WERI-Rb-1 (cell line): ENCODE data around the gene MPND.
A peak's percentile ranks its signal among the peaks of the same experiment; 100 is the strongest.

Source experiments
- DNase-seq: peaks from one replicate; pipeline ENCODE4 v3.0.0-alpha.2; 2020
- H3K27ac ChIP-seq: fragments of 250-450 bp; sonication (Bioruptor Pico); 2 replicates; pipeline ENCODE4 v1.5.1; 2020; ENCODE audit warnings: mild to moderate bottlenecking, moderate library complexity
- H3K27me3 ChIP-seq: fragments of 250-450 bp; sonication (Bioruptor Pico); 2 replicates; pipeline ENCODE4 v1.5.1; 2021; ENCODE audit warnings: mild to moderate bottlenecking, low read depth, moderate library complexity; ENCODE audit not compliant: insufficient read depth, severe bottlenecking
- H3K36me3 ChIP-seq: fragments of 250-450 bp; sonication (Bioruptor Pico); 2 replicates; pipeline ENCODE4 v1.5.1; 2020; ENCODE audit warnings: mild to moderate bottlenecking, moderate library complexity
- H3K4me3 ChIP-seq: 2 replicates; pipeline ENCODE4 v1.5.1; 2011; ENCODE audit warnings: low read depth, mild to moderate bottlenecking, control low read depth, low read length
- H3K9me3 ChIP-seq: fragments of 250-450 bp; sonication (Bioruptor Pico); 2 replicates; pipeline ENCODE4 v1.5.1; 2021; ENCODE audit warnings: mild to moderate bottlenecking, moderate library complexity; ENCODE audit not compliant: severe bottlenecking
- TF ChIP-seq, protein P1 (sequence below): IDR thresholded peaks from 2 replicates; pipeline ENCODE4 v1.5.1; 2011; ENCODE audit warnings: low read depth, mild to moderate bottlenecking, control low read depth, inconsistent platforms, low read length

Gene MPND

DNA sequence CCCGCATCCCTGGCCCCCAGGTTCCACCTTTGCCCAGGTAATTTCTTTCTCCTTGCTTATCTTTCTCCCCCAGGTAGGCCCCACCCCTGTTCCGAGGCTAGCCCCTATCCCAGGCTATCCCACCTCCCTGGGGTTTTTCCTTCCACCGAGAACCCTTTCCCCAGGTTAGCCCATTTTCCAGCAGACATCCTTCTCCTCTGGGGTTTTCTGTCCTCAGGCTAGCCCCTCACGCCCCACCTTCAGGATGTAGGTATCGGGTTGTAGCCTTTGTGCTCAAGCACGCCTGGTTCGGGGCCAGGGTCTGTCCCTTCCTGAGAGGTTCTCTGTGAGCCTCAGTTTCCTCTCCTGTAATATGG, 38.1 kb upstream of the MPND start:
- no peaks in the 10 kb centered on the region for H3K27me3 ChIP-seq
- H3K4me3 ChIP-seq: no peak overlapping the region
- no peaks in the 10 kb centered on the region for H3K9me3 ChIP-seq
- peaks cover 13% of the 10 kb centered on the region for H3K36me3 ChIP-seq
- no peak for DNase-seq
- TF ChIP-seq, protein P1, sequence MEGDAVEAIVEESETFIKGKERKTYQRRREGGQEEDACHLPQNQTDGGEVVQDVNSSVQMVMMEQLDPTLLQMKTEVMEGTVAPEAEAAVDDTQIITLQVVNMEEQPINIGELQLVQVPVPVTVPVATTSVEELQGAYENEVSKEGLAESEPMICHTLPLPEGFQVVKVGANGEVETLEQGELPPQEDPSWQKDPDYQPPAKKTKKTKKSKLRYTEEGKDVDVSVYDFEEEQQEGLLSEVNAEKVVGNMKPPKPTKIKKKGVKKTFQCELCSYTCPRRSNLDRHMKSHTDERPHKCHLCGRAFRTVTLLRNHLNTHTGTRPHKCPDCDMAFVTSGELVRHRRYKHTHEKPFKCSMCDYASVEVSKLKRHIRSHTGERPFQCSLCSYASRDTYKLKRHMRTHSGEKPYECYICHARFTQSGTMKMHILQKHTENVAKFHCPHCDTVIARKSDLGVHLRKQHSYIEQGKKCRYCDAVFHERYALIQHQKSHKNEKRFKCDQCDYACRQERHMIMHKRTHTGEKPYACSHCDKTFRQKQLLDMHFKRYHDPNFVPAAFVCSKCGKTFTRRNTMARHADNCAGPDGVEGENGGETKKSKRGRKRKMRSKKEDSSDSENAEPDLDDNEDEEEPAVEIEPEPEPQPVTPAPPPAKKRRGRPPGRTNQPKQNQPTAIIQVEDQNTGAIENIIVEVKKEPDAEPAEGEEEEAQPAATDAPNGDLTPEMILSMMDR: no peak
- H3K27ac ChIP-seq: no peak overlapping the region

DNA sequence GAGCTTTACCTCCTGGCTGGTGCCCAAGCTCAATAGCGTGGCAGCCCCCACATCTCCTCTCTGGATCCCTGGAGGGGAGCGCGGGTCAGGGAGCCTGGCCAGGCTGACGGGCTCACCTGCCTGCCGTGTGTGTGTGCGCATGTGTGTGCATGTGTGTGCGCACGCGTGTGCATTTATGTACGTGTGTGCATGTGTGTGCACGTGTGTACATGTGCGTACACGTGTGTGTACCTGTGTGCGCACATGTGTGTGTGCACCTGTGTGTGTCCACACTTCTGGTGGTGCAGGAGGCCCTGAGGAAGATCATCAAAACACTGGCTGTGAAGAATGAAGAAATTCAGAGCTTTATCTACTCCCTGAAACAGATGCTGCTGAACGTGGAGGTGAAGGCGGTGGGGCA, 37.7 kb upstream of the MPND start:
- Histone ChIP-seq H3K4me3 (no peak overlapping the region), H3K9me3 (no peaks in the 10 kb centered on the region), H3K27me3 (no peaks in the 10 kb centered on the region), H3K27ac (no peak overlapping the region), H3K36me3 (peaks cover 17% of the 10 kb centered on the region)
- no peak for DNase-seq
- TF ChIP-seq, protein P1: no peak

DNA sequence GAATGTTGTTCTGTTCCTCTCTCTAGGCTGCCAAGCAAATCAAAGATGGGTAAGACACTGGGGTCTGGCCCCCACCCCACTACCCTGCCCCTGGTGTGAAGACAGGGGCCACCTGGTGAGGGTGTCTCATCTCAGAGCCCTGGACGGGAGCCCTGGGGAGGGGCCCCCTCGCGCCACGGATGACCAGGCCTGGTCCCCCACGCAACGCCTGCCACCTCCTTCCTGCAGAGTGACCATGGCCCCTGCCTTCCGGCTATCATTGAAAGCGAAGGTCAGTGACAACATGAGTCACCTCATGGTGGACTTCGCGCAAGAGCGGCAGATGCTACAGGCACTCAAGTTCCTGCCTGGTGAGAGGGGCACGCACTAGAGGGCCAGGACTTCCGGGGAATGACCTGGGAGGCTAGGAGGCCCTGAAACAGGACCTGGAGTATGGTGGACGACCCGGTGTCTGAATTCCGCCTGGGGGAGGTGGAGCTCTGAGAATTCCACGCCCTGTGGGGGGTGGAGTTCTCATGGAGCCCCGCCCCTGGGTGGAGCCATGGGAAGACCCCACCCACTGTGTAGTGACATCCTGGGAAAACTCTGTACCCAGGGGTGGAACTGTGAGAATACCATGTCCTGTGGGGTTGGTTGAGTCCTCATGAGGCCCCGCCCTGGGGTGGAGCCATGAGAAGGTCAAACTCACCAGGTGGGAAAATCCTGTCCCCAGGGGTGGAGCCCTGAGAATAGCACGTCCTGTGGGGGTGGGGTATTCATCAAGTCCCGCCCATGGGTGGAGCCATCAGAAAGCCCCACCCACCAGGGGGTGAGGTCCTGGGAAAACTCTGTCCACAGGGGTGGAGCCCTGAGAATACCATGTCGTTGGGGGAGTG, 32.9 kb upstream of the MPND start:
- TF ChIP-seq, protein P1: no peak

DNA sequence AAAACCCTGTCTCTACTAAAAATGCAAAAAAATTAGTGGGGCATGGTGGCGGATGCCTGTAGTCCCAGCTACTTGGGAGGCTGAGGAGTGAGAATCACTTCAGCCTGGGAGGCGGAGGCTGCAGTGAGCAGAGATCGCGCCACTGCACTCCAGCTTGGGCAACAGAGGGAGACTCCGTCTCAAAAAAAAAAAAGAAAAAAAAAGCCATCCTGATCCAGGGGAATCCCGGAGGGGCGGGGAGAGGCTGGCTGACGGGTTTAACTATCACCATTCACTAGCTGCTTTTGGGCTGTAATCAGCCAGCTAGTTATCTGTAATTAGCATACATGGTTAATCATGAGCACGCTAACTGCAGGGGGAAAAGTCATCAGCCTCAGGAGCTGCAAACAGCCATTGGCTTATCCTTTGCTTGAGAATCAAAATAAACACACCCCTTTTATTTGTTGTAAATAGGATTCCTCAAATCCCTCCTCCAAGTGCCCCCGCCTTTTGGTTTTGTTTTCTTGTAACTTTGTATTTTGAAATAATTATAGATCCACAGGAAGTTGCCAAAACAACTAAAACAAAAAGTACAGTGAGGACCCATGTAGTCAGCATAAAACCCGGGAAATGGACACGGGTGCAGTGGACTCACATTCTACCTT, 29.4 kb upstream of the MPND start:
- TF ChIP-seq, protein P1: no peak
- no peaks in the 10 kb centered on the region for H3K27me3 ChIP-seq
- H3K36me3 ChIP-seq: peaks cover 36% of the 10 kb centered on the region
- H3K9me3 ChIP-seq: no peaks in the 10 kb centered on the region
- no peak for DNase-seq
- no peak overlapping the region for H3K4me3 ChIP-seq
- no peak overlapping the region for H3K27ac ChIP-seq

More for the DNA sequence above, 32.9 kb upstream of the MPND start:
- no peak overlapping the region for H3K27ac ChIP-seq
- H3K4me3 ChIP-seq: no peak overlapping the region
- H3K27me3 ChIP-seq: no peaks in the 10 kb centered on the region
- H3K9me3 ChIP-seq: no peaks in the 10 kb centered on the region
- peak; percentile 30 for DNase-seq
- peaks cover 30% of the 10 kb centered on the region for H3K36me3 ChIP-seq

DNA sequence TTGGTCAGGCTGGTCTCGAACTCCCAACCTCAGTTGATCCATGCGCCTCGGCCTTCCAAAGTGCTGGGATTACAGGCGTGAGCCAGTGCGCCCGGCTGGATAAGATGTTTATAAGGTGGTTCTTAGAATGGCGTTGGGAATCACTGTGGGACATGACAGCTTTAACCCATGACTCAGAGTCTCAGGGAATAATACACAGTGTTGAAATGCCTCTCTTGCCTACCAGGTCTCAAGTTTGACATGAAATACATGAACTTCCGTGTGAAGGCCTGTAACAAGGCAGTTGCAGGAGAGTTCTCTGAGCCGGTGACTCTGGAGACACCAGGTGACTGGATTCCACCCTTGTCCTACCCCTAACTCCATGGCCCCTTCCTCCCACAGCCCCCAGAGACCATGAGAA, 26.4 kb upstream of the MPND start:
- Histone ChIP-seq H3K27ac (no peak overlapping the region), H3K4me3 (no peak overlapping the region), H3K27me3 (no peaks in the 10 kb centered on the region), H3K36me3 (peaks cover 18% of the 10 kb centered on the region), H3K9me3 (peaks cover 8% of the 10 kb centered on the region)
- DNase-seq: no peak
- TF ChIP-seq, protein P1: no peak
